ENCODE results near the gene CDH4. TPM values are rescaled to one million over a fixed set of nuclear protein-coding genes. Genes with fewer than 3 reads are reported as not detected.

Gene CDH4
- total and polyA plus RNA-seq, 2 of the 8 experiments (the other 6 are each of a cell fraction or from before 2014, with no cell fraction given) = 4.3 to 7.9 TPM

DNA sequence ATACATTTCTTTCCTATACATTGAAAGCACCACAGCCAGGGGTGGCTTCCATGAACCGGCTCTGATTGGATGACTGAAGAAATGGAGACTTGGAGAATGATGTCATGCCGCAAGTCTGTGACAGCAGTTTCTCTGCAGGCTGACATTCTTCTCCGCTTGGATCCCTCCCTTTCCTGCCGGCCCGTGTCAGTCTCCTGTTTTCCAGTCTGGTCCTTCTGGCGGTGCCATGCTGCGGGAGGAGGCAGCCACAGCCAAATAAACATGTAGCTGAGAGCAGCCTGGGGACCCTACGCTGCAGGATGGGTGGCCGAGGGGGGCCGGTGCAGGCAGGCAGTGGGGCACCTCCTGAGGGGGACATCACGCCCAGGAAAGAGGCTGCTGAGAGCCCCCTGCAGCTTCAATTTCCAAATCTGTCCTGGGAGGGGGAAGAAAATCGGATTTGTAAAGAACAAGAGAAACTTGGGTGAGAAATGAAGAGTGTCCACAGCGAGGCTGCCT is 635.6 kb downstream of the CDH4 start:
- Histone ChIP-seq H4K5ac (ENCODE audit: insufficient read length, low read depth, low read length) (no peak overlapping the region), H3K27me3 (replicated peaks in 1 of 4; ENCODE audit: control insufficient read depth in 3 of 4, extremely low read depth in 1 of 4, insufficient read depth in 3 of 4, low read length in 3 of 4) (peaks cover 0 to 3% (median 0%) of the 10 kb centered on the region in 4 experiments; a peak in 2 of 7 replicates), H3K18ac (ENCODE audit: extremely low read depth, low read length) (no peak overlapping the region), H4K20me1 (replicated peaks in 1 of 2; ENCODE audit: control insufficient read depth in 1 of 2, insufficient read depth in 2 of 2, low read length in 2 of 2) (peaks cover 0 to 10% of the 10 kb centered on the region in 2 experiments), H3K23me2 (ENCODE audit: low read depth, low read length) (peaks cover 18% of the 10 kb centered on the region; the same call in 1 of the 2 replicates), H2AK5ac (ENCODE audit: low read depth, low read length) (no peak overlapping the region), H4K8ac (ENCODE audit: extremely low read depth, insufficient read depth, low read length) (no peak overlapping the region), H3K79me2 (ENCODE audit: control insufficient read depth in 1 of 2, insufficient read depth in 2 of 2, low read length in 2 of 2) (no peaks in the 10 kb centered on the region), H4K91ac (replicated peaks; ENCODE audit: insufficient read length, low read length) (no peak overlapping the region), H2BK120ac (replicated peaks; ENCODE audit: low read depth, low read length) (no peak overlapping the region), H3K14ac (ENCODE audit: insufficient read length) (no peak overlapping the region), H2BK20ac (ENCODE audit: low read length) (no peak overlapping the region), H3K36me3 (ENCODE audit: control insufficient read depth in 2 of 4, insufficient read depth in 4 of 4, low read length in 3 of 4) (no peaks in the 10 kb centered on the region), H3K23ac (ENCODE audit: insufficient read length) (no peak overlapping the region), H3K27ac (ENCODE audit: low read depth, low read length) (no peak overlapping the region), H2AFZ (ENCODE audit: low read length) (no peak overlapping the region), H3K4me1 (replicated peaks in 1 of 4; ENCODE audit: control insufficient read depth in 3 of 4, insufficient read depth in 4 of 4, low read length in 3 of 4) (no peaks in the 10 kb centered on the region), H2BK5ac (ENCODE audit: low read depth, low read length) (no peak overlapping the region), H3K56ac (replicated peaks; ENCODE audit: insufficient read length, low read depth, low read length) (no peak overlapping the region), H3K9me3 (ENCODE audit: insufficient read depth in 2 of 2, low read depth in 1 of 2, low read length in 1 of 2) (0 out of 4 replicates have a peak, but pooled peaks cover 0 to 8% of the 10 kb centered on the region in 2 experiments), H3K79me1 (ENCODE audit: low read depth, low read length) (no peaks in the 10 kb centered on the region), H3K4me3 (ENCODE audit: extremely low read depth in 1 of 4, insufficient read depth in 2 of 4, low read depth in 3 of 4, low read length in 4 of 4) (no peak overlapping the region), H3K9ac (replicated peaks in 1 of 4; ENCODE audit: extremely low read depth in 1 of 4, low read depth in 3 of 4, low read length in 3 of 4) (no peak overlapping the region), H3K4me2 (ENCODE audit: insufficient read depth in 1 of 2, low read depth in 2 of 2, low read length in 2 of 2) (no peak overlapping the region), H2BK15ac (ENCODE audit: low read length) (no peak overlapping the region), H2BK12ac (ENCODE audit: low read depth, low read length) (no peak overlapping the region), H3K4ac (replicated peaks; ENCODE audit: insufficient read length, low read depth, low read length) (no peak overlapping the region)
- ChIA-PET CTCF (ENCODE audit: partially characterized antibody) (interaction anchor here (0.7 to 5.7 kb wide), 15 partner anchors 8 to 346 kb away, joined by 3 to 45 read pairs (median 4); no protein-coding TSS in a partner anchor), POLR2A (ENCODE audit: partially characterized antibody) (interaction anchor here (1.0 kb wide), 1 partner anchor 35 kb away, joined by 3 read pairs; no protein-coding TSS in a partner anchor)
- FAIRE-seq (no peak), DNase-seq (ENCODE audit: low read depth in 1 of 2, low spot score in 2 of 2) (no peak)
- TF ChIP-seq PHF8 (conservative IDR thresholded peaks at IDR 0.05; ENCODE audit: low read depth, low read length) (no peak), SAP30 (IDR thresholded peaks at IDR 0.05; ENCODE audit: insufficient read depth, insufficient replicate concordance, low read length) (no peak), EZH2 (IDR thresholded peaks at IDR 0.05; ENCODE audit: low read depth, low read length, severe bottlenecking) (no peak), RXRA (IDR thresholded peaks at IDR 0.05; ENCODE audit: insufficient read depth, low read depth, low read length) (no peak), BCL11A (IDR thresholded peaks at IDR 0.05; ENCODE audit: low read depth in 2 of 2, low read length in 2 of 2) (no peak), SIX5 (IDR thresholded peaks at IDR 0.05; ENCODE audit: low read depth, low read length) (no peak), RAD21 (IDR thresholded peaks at IDR 0.05 in 1 of 2, conservative IDR thresholded peaks at IDR 0.05 in 1 of 2; ENCODE audit: low read depth in 2 of 2, low read length in 2 of 2) (no peak), KDM5A (IDR thresholded peaks at IDR 0.05; ENCODE audit: low read length) (no peak)
- 72% methylated on average over 13 of the region's 13 CpGs; no CpG with 5 or more reads in 1 of the 2 experiments for WGBS, 2 experiments (ENCODE audit: extremely low coverage in 1 of 2, insufficient coverage in 1 of 2, insufficient read length in 1 of 2, insufficient replicate concordance in 2 of 2, low coverage in 1 of 2, low lambda C conversion rate in 2 of 2, missing lambda C conversion rate in 1 of 2)

Data from H1 (cell line).